Heart left ventricle (tissue), 16 donors: ENCODE data around the gene MSH3. TPM values are rescaled to one million over a fixed set of nuclear protein-coding genes. Genes with fewer than 3 reads are reported as not detected.

Experiments
- ATAC-seq, 4 donors: fragments of 200-7000 bp; cut with Tn5 transposase; one replicate each; pipeline ENCODE4 v1.9.1; 2020 to 2022; ENCODE audit warnings: moderate library complexity in 4 of 4, mild to moderate bottlenecking in 3 of 4, moderate number of reproducible peaks in 1 of 4
- DNase-seq, 5 donors: peaks; one replicate each; pipeline ENCODE4 v3.0.0-alpha.2; 2020
- H3K27ac ChIP-seq, 12 donors: fragments of 200-600 bp; sonication (generic) in 4 of 12; one replicate each; pipeline versions ENCODE4 v1.5.0 to v1.8.0; 2016 to 2022; ENCODE audit warnings: mild to moderate bottlenecking in 2 of 12
- H3K27me3 ChIP-seq, 9 donors: fragments of 200-600 bp; sonication (generic) in 2 of 9; one replicate each; pipeline versions ENCODE4 v1.5.1 to v1.8.0; 2016 to 2022; ENCODE audit warnings: mild to moderate bottlenecking in 3 of 9
- H3K36me3 ChIP-seq, 9 donors: fragments of 200-600 bp; sonication (generic) in 2 of 9; one replicate each; pipeline versions ENCODE4 v1.5.0 to v1.8.0; 2018 to 2022; ENCODE audit warnings: mild to moderate bottlenecking in 2 of 9
- H3K4me1 ChIP-seq, 12 donors: fragments of 200-600 bp; sonication (generic) in 4 of 12; one replicate each; pipeline versions ENCODE4 v1.5.0 to v1.8.0; 2016 to 2022; ENCODE audit warnings: mild to moderate bottlenecking in 3 of 12
- H3K4me3 ChIP-seq, 12 donors: fragments of 200-600 bp; sonication (generic) in 4 of 12; one replicate each; pipeline versions ENCODE4 v1.5.0 to v1.8.0; 2017 to 2022; ENCODE audit warnings: mild to moderate bottlenecking in 9 of 12, moderate library complexity in 4 of 12
- H3K9me3 ChIP-seq, 12 donors: fragments of 200-600 bp; sonication (generic) in 4 of 12; one replicate each; pipeline versions ENCODE4 v1.5.0 to v1.8.0; 2016 to 2022; ENCODE audit warnings: mild to moderate bottlenecking in 1 of 12
- CTCF ChIP-seq, 12 donors: fragments of 200-600 bp; sonication (generic) in 4 of 12; IDR thresholded peaks; one replicate each; pipeline versions ENCODE4 v1.5.0 to v1.8.0; 2018 to 2022; ENCODE audit warnings: antibody characterized with exemption in 12 of 12, mild to moderate bottlenecking in 5 of 12
- POLR2A ChIP-seq, 2 donors: fragments of 450-650 bp; IDR thresholded peaks; one replicate each; pipeline ENCODE4 v1.6.1; 2017; ENCODE audit warnings: antibody characterized with exemption in 2 of 2, mild to moderate bottlenecking in 2 of 2, moderate library complexity in 2 of 2
- WGBS, 4 donors: extraction: QIAGEN DNeasy Blood & Tissue Kit in 2 of 4; methylation state at CpG; one replicate each; pipeline versions ENCODE4 v1.1.5 to v1.1.7; 2013 to 2018; 5-methylcytosine and 5-hydroxymethylcytosine counted together
- intact Hi-C, 10 donors: fragments of 100-400 bp; cut with DNase I; formaldehyde crosslinking; loops; one replicate each; pipeline versions ENCODE4 v1.11.1 to v1.14.2; 2022
- polyA plus RNA-seq, 2 donors: library from polyadenylated mRNA; stranded (reverse); fragments of 200-250 nt; gene quantifications; one replicate each; pipeline ENCODE4 v1.2.3, GENCODE V29; 2013
- total RNA-seq, 9 donors: library from RNA; depleted of rRNA in 2 of 9; stranded (reverse); fragments of >200 nt in 2 of 9; fragmentation: NEBNext Ultra II Directional in 3 of 9; extraction: Animal tissue kit (Norgen Biotek cat#: 25700) in 3 of 9; gene quantifications; one replicate each; pipeline versions ENCODE4 v1.1.0 to v1.2.4, GENCODE V29; 2016 to 2023
- donor health status: ischemic (EF 13 %, LVEDD 7.1; RV severe dilation, severe dysfunction).
- donor health status: healthy with polysubstance abuse.
- donor health status: DM: no; HTN: yes; CAD: no.
- donor health status: DM: no; HTN: no; CAD: no.
- donor health status: ischemic (EF 25% LVEDD 6.9; RV normal size, moderate dysfunction).
- donor health status: ischemic (EF 25% LVEDD 5.7; RV mildly dilated, moderate dysfunction).
- donor health status: healthy.
- donor health status: DM: yes; HTN: yes; CAD: no.
- donor health status: ischemic (EF 35%, LVEDD 5.7; RV mildly dilated, moderate dysfunction).
- donor health status: nonischemic (EF 11% LVEDD 7.7; RV severe dilation, severe dysfunction).
- donor health status: DM: yes; HTN: yes; CAD: no.
- donor health status: PGD.
- donor health status: ischemic (EF 29% LVEDD 5.4; RV normal size, mild dysfunction).
- donor health status: nonischemic (EF 23%, LVEDD 6.1; RV moderate dilation, normal function).

The MSH3 gene
- total and polyA plus RNA-seq, 11 donors, result 2.9 to 15.8 (median 8.4) TPM

GRCh38 chr5:80884086-80884813 lies 229.8 kb downstream of the MSH3 start:
- Histone ChIP-seq H3K27ac (no peak overlapping the region), H3K27me3 (no peaks in the 10 kb centered on the region), H3K36me3 (peaks cover 0 to 3% (median 0%) of the 10 kb centered on the region in 9 donors), H3K4me1 (peaks cover 0 to 11% (median 3%) of the 10 kb centered on the region in 12 donors), H3K4me3 (no peak overlapping the region), H3K9me3 (no peaks in the 10 kb centered on the region)
- DNase-seq (no peak), ATAC-seq (no peak)
- no peak for TF ChIP-seq CTCF (IDR thresholded peaks at IDR 0.05)
- TF ChIP-seq POLR2A (IDR thresholded peaks at IDR 0.05), result no peak
- 94 to 99% (median 96%) methylated on average over 3 of the region's 3 CpGs for WGBS, 4 donors
- intact Hi-C loops, result loop anchor here in 1 of 10 donors (10.0 kb wide), 1 partner anchor 59 kb away; no protein-coding TSS in a partner anchor

GRCh38 chr5:80884929-80885328 lies 230.5 kb downstream of the MSH3 start:
- 94 to 98% (median 95%) methylated on average over 1 of the region's 1 CpG for WGBS, 4 donors
- ATAC-seq (no peak), DNase-seq (no peak)
- intact Hi-C loops, result loop anchor here in 1 of 10 donors (10.0 kb wide), 1 partner anchor 60 kb away; no protein-coding TSS in a partner anchor
- Histone ChIP-seq H3K9me3 (no peaks in the 10 kb centered on the region), H3K4me3 (no peak overlapping the region), H3K4me1 (peaks cover 0 to 11% (median 3%) of the 10 kb centered on the region in 12 donors), H3K27me3 (no peaks in the 10 kb centered on the region), H3K27ac (no peak overlapping the region), H3K36me3 (peaks cover 0 to 8% (median 0%) of the 10 kb centered on the region in 9 donors)
- TF ChIP-seq CTCF (IDR thresholded peaks at IDR 0.05) (no peak), POLR2A (IDR thresholded peaks at IDR 0.05) (no peak)

GRCh38 chr5:80885396-80886000 lies 231.0 kb downstream of the MSH3 start:
- TF ChIP-seq POLR2A (IDR thresholded peaks at IDR 0.05) (no peak), CTCF (IDR thresholded peaks at IDR 0.05) (no peak)

GRCh38 chr5:80894083-80894482 lies 239.6 kb downstream of the MSH3 start:
- intact Hi-C loops, result no loop called here
- Histone ChIP-seq H3K9me3 (no peaks in the 10 kb centered on the region), H3K27me3 (no peaks in the 10 kb centered on the region), H3K27ac (no peak overlapping the region), H3K4me1 (no peaks in the 10 kb centered on the region), H3K4me3 (no peak overlapping the region), H3K36me3 (peaks cover 0 to 11% (median 0%) of the 10 kb centered on the region in 9 donors)
- no peak for ATAC-seq
- 69 to 79% (median 75%) methylated on average over 3 of the region's 3 CpGs for WGBS, 4 donors
- TF ChIP-seq CTCF (IDR thresholded peaks at IDR 0.05) (no peak), POLR2A (IDR thresholded peaks at IDR 0.05) (no peak)
- DNase-seq, result no peak

More at GRCh38 chr5:80885396-80886000, 231.0 kb downstream of the MSH3 start:
- Histone ChIP-seq H3K9me3 (no peaks in the 10 kb centered on the region), H3K36me3 (peaks cover 0 to 8% (median 0%) of the 10 kb centered on the region in 9 donors), H3K27me3 (no peaks in the 10 kb centered on the region), H3K4me3 (no peak overlapping the region), H3K27ac (no peak overlapping the region), H3K4me1 (peaks cover 0 to 11% (median 3%) of the 10 kb centered on the region in 12 donors)
- ATAC-seq, result no peak
- intact Hi-C loops, result loop anchor here in 1 of 10 donors (10.0 kb wide), 1 partner anchor 61 kb away; no protein-coding TSS in a partner anchor
- DNase-seq, result no peak
